ENCODE results near the gene KISS1R.

KISS1R gene

GRCh38 chr19:937259-937694 lies 20.1 kb downstream of the KISS1R start:
- Histone ChIP-seq H3K79me2 (ENCODE audit: insufficient read depth, low read length) (peaks cover 38% of the 10 kb centered on the region; the same call in 1 of the 2 replicates), H3K27me3 (ENCODE audit: insufficient read depth, low read length, poor library complexity, severe bottlenecking) (no peaks in the 10 kb centered on the region), H3K4me2 (ENCODE audit: low read depth, low read length, poor library complexity, severe bottlenecking) (no peak overlapping the region), H3F3A (ENCODE audit: low read depth) (no peaks in the 10 kb centered on the region), H3K36me3 (ENCODE audit: insufficient read depth, low read length) (peaks cover 4% of the 10 kb centered on the region; the same call in 1 of the 2 replicates), H3K9ac (ENCODE audit: low read depth, low read length, poor library complexity, severe bottlenecking) (no peak overlapping the region), H3K9me3 (ENCODE audit: insufficient read depth, low read depth, low read length) (no peaks in the 10 kb centered on the region), H3K9me2 (replicated peaks; ENCODE audit: low read depth, low read length) (no peaks in the 10 kb centered on the region), H3K4me3 (ENCODE audit: low read length, poor library complexity, severe bottlenecking) (no peak overlapping the region), H2AFZ (ENCODE audit: low read length) (no peak overlapping the region), H3K4me1 (ENCODE audit: insufficient read depth, low read length, poor library complexity, severe bottlenecking) (no peaks in the 10 kb centered on the region), H4K20me1 (ENCODE audit: insufficient read depth, low read length, poor library complexity, severe bottlenecking) (peaks cover 13% of the 10 kb centered on the region)
- no peak for TF ChIP-seq CTCF (conservative IDR thresholded peaks at IDR 0.05; ENCODE audit: low read length)
- TF ChIP-seq EZH2phosphoT487 (IDR thresholded peaks at IDR 0.05; ENCODE audit: borderline replicate concordance), result no peak

- Histone ChIP-seq H3K9ac (ENCODE audit: low read depth, low read length, poor library complexity, severe bottlenecking) (no peak overlapping the region), H3K9me3 (ENCODE audit: insufficient read depth, low read depth, low read length) (no peaks in the 10 kb centered on the region), H4K20me1 (ENCODE audit: insufficient read depth, low read length, poor library complexity, severe bottlenecking) (peaks cover 12% of the 10 kb centered on the region), H3K79me2 (ENCODE audit: insufficient read depth, low read length) (peaks cover 29% of the 10 kb centered on the region; the same call in 1 of the 2 replicates), H3K27me3 (ENCODE audit: insufficient read depth, low read length, poor library complexity, severe bottlenecking) (no peaks in the 10 kb centered on the region), H3K36me3 (ENCODE audit: insufficient read depth, low read length) (no peaks in the 10 kb centered on the region; the same call in 1 of the 2 replicates), H3F3A (ENCODE audit: low read depth) (no peaks in the 10 kb centered on the region), H3K4me1 (ENCODE audit: insufficient read depth, low read length, poor library complexity, severe bottlenecking) (no peaks in the 10 kb centered on the region), H3K9me2 (replicated peaks; ENCODE audit: low read depth, low read length) (no peaks in the 10 kb centered on the region), H3K4me2 (ENCODE audit: low read depth, low read length, poor library complexity, severe bottlenecking) (no peak overlapping the region), H3K4me3 (ENCODE audit: low read length, poor library complexity, severe bottlenecking) (no peak overlapping the region), H2AFZ (ENCODE audit: low read length) (no peak overlapping the region)
- no peak for TF ChIP-seq EZH2phosphoT487 (IDR thresholded peaks at IDR 0.05; ENCODE audit: borderline replicate concordance)
- no peak for TF ChIP-seq CTCF (conservative IDR thresholded peaks at IDR 0.05; ENCODE audit: low read length)
Measured at GRCh38 chr19:938233-938923, 21.2 kb downstream of the KISS1R start.

DNA sequence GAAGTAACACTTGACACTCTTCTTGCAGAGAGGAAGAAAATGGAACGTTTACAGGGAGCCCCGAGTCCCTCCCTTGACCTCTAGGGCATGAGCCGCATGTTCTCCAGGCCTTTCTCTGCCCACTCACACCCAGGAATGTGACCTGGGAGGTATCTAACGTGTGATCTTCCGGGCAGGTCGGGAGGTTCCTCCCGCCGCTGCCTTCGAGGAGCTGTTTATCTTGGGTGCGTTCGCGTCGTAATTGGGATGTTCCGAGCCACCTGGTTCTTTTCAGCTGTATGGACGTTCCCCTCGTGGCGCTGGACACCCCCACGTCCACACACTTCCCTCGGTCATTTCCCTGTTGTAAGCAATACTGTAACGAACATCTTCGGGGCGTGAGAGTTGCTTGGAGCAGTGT lies 22.3 kb downstream of the KISS1R start:
- Histone ChIP-seq H3K36me3 (ENCODE audit: insufficient read depth, low read length) (peaks cover 5% of the 10 kb centered on the region; the same call in 1 of the 2 replicates), H4K20me1 (ENCODE audit: insufficient read depth, low read length, poor library complexity, severe bottlenecking) (peaks cover 9% of the 10 kb centered on the region), H3K4me1 (ENCODE audit: insufficient read depth, low read length, poor library complexity, severe bottlenecking) (no peaks in the 10 kb centered on the region), H3K9me3 (ENCODE audit: insufficient read depth, low read depth, low read length) (no peaks in the 10 kb centered on the region), H3K4me3 (ENCODE audit: low read length, poor library complexity, severe bottlenecking) (no peak overlapping the region), H3K79me2 (ENCODE audit: insufficient read depth, low read length) (peaks cover 22% of the 10 kb centered on the region; the same call in 1 of the 2 replicates), H2AFZ (ENCODE audit: low read length) (no peak overlapping the region), H3K27me3 (ENCODE audit: insufficient read depth, low read length, poor library complexity, severe bottlenecking) (no peaks in the 10 kb centered on the region), H3K4me2 (ENCODE audit: low read depth, low read length, poor library complexity, severe bottlenecking) (no peak overlapping the region), H3K9ac (ENCODE audit: low read depth, low read length, poor library complexity, severe bottlenecking) (no peak overlapping the region), H3K9me2 (replicated peaks; ENCODE audit: low read depth, low read length) (no peaks in the 10 kb centered on the region), H3F3A (ENCODE audit: low read depth) (no peaks in the 10 kb centered on the region)
- no peak for TF ChIP-seq EZH2phosphoT487 (IDR thresholded peaks at IDR 0.05; ENCODE audit: borderline replicate concordance)
- no peak for TF ChIP-seq CTCF (conservative IDR thresholded peaks at IDR 0.05; ENCODE audit: low read length)
